HG03066 (cell line): ENCODE measurements around the gene DEPDC5.
"Not testable (repeated sequence)": the region's sequence is repeated elsewhere in the genome, so short reads cannot be mapped to it uniquely, and the experiment has no call there.

Experiments
- ATAC-seq: cut with Tn5 transposase; IDR thresholded peaks from one replicate; pipeline ENCODE4 v1.9.1; 2021; ENCODE audit warnings: low read depth; ENCODE audit not compliant: unreplicated experiment

The DEPDC5 gene

DNA sequence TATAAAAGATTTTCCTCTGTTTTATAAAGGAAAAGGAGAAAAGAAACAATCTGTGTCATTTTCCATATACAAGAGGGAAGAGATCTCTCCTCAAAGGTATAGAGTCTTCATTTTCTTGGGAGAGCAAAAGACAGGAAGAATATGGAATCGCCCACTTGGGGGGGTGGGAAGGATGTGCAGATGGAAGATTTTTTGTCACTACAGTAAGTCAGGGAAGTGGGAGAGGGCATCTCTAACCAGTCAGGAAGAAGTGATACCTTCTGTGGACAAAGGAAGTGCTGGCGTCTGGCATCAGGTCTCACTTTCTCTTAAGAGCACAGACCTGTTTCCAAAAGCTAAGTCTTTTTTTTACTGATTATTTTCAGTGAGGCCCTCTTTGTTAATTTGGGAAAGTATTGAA, 5.3 kb upstream of the DEPDC5 start:
- no peak for ATAC-seq

DNA sequence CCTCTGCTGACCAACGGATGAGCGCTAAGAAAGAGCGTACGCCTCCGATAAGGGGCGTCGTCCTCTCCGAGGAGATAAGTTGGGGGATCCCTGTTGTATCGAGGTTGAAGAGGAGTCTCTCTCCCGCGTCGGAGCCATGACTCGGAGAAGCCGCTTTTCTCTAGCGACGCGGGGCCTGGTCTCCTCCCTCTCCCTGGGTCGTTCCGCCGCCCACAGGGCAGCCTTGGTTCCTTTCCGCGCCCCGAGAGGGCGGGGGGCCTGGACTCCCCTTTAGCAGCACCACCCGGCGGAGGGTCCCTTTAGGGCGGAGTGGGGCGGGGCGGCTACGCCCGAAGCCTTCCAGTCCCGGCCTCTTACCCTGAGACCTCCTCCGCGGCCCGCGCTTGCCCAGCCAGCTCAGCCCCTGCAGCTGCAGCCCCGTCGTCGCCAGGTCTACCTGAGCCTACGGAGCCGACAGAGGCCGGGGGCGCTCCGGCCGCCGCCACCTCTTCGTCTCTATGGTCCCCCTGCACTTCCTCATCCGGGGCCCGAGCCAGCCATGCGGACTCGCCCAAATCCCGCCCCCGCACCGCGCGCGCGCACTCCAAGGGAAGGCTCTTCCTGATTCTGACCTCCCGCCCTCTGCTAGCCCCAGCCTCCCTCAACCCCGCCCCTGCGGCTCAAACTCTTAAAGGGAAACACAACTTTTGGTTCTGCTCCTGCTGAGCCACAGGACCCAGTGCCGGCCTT, 4.0 kb upstream of the DEPDC5 start, which contains the start of gene PRR14L:
TSS of gene PRR14L (minus strand) at position 497 of the 729 bp plus-strand sequence. CDS start 11,272 bp downstream, outside the sequence.
- ATAC-seq, result peak; percentile 57

DNA sequence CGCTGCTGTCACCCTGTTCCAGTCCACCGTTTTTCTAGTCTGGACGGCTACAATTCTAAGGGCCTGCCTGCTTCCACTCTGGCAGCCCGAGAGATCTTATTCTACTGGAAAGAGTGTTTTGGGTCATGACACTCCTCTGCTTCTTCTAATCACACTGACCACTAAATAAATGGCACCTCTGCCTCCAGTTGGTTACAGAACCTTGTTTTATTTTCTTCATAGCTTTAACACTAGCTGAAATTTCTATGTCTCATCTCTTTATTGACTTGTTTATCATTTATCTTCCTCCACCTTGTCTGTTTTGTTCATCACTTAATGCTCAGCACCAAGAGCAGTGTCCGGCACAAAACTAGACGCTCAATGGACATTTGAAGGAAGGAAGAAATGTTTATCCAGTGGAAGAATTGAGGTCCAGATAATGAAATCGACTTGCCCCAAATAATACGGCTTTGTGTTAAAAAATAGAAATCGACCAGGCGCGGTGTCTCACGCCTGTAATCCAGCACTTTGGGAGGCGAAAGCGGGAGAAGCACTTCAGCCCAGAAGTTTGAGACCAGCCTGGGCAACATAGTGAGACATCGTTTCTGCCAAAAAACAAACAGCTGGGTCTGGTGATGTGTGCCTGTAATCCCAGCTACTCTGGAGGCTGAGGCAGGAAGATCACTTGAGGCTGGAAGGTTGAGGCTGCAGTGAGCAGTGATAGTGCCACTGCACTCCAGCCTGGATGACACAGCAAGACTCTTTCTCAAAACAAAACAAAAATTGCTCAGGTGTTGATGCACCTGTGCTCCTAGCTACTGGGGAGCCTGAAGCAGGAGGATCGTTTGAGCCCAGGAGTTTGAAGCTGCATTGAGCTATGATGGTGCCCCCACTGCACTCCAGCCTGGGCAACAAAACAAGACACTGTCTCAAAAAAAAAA, 3.2 kb upstream of the DEPDC5 start:
- no peak for ATAC-seq

DNA sequence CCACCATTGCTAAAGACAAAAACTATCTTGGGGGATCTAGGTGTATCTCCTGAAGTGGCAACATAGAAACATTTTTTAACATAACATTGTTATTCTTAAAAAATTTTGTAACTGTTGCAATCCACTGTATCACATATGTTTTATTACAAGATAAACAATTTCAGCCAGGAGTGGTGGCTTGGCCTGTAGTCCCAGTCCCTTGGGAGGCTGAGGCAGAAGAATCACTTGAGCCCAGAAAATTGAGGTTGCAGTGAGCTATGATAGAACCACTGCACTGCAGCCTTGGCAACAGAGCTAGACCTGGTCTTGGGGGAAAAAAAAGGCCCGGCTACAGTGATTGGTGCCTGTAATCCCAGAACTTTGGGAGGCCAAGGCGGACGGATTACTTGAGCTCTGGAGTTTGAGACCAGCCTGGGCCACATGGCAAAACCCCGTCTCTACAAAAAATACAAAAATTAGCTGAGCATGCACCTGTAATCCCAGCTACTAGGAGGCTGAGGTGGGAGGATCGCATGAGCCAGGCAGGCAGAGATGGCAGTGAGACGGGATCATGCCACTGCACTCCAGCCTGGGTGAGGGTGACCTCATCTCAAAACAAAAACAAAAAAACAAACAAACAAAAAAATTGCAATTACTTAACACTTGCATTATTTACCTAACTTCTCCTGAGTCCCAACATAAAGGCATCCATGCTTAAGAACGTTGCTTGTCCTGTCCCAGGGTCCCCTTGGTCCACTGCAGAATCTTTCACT, 1.5 kb upstream of the DEPDC5 start:
- no peak for ATAC-seq

DNA sequence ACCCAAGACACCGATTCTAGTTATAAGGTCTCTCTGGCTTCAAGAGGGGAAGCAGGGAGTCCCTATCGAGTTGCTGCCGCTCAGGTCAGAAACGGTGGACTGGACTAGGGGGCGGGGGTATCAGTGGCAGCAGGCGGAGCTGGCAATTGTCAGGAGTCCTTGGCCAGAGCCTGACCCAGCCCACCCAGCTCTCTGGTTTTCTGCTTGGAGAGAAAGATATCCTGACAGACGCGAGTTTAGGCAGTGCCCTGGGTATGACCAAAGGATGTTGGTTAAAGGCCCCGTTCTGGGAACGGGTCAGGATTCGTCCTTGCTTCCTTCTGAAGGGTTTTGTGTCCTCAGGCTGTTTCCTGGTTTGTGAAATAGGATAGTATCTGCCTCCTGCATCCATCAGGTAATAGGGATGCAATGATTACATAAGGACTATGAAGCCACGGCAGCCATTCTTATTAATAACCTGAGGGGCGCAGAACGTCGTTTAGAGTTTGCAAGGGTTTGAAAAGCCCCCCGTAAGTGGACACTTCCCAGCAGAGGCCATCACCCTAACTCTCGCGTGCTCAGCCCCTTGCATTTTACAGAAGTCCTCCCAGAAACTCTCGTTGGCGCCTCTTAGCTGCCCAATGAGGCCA, 700 bp upstream of the DEPDC5 start:
- ATAC-seq, result no peak

DNA sequence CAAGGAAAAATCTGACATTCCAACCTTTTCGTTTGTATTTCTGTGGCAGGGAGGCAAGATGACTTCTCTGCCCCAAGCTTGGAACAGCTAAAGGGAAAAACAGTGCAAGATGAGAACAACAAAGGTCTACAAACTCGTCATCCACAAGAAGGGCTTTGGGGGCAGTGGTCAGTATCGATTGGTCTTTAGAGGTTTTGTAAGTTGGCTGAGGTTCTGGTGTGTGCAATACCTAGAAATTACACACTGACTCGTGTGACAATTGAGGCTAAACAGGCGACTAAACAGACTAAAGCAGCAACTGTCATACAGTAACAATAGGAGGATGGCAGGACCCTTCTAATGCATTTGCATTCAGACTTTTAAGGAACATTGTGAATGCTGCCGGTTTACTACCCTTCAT, 994 bp downstream of the DEPDC5 start:
- no peak for ATAC-seq

DNA sequence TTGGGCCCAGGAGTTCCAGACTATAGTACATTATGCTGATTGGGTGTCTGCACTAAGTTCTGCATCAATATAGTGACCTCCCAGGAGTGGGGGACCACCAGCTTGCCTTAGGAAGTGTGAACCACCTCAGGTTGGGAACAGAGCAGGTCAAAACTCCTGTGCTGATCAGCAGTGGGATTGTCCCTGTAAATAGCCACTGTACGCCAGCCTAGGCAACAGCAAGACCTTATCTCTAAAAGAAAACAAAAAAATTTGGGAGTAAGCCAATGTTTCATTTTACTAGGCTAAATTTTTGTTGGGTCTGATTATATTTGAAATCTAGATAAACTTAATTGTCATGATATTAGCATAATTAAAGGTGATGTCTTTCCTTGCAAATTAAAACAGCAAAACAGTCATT, 3.4 kb downstream of the DEPDC5 start:
- no peak for ATAC-seq

DNA sequence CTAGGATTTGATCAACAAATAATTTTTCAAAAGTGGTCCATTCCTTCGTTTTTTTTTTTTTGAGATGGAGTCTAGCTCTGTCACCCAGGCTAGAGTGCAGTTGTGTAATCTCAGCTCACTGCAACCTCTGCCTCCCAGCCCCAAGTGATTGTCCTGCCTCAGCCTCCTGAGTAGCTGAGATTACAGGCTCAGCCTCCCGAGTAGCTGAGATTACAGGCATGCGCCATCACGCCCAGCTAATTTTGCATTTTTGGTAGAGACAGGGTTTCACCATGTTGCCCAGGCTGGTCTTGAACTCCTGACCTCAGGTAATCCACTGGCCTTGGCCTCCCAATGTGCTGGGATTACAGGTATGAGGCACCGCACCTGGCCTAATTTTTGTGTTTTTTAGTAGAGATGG, 5.0 kb downstream of the DEPDC5 start:
- not testable (repeated sequence) for ATAC-seq

DNA sequence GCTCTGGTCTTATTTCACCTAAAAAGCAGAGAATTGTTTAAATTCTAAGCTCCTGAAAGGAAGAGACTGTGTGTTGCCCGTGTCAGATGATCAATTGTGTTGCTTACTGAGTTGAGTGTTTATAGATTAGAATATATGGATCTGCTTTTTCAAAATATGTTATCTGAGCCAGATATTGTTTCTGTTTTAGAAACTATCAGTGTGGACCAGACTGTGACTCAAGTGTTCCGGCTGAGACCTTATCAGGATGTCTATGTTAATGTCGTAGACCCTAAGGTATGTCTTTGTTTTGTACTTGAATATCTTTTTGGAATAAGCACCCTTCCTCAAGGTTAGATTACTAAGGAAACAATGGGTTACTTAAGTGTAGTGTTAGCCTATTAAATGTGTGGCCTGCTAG, 11.0 kb downstream of the DEPDC5 start:
- ATAC-seq, result no peak

DNA sequence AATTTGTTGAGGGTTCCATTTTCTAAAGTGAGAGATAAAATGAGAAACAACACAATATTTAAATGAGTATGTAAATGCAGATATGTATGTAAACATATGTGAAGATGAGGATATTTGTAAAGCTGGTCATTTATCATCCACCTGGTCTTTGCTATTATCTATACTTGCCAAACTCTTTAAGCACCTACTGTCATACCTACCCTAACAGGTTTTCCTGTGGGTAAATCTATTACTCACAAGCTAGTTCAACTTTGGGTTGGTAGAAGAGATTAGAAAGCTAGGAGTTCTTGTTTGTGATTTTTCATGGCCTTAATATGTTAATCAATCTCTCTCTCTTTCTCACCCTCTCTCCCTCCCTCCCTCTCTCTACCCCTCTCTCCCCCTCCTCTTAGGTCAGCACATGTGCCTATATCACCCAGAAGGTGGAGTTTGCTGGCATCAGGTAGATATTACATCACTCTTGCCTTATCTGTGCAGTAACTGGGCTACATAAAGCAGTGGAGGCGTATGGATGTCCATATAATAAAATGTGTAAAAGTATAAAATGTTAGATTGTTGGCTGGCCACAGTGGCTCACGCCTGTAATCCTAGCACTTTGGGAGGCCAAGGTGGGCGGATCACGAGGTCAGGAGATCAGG, 14.7 kb downstream of the DEPDC5 start:
- no peak for ATAC-seq

DNA sequence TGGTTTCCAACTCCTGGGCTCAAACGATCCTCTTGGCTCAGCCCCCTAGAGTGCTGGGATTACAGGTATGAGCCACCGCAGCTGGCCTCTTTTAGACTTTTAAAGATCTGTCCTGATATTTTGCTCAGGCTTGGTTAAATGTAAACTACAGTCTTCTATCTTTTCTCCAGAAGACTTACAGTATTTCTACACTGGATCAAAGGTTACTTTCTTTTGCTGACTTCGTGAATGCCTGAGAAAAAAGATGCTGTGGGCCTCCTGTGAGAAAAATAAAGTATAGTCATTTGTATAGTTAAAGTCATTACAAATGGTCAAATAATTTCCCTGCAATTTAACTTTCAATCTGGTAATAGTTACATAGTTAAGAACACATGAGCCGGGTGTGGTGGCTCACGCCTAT, 19.6 kb downstream of the DEPDC5 start:
- no peak for ATAC-seq

DNA sequence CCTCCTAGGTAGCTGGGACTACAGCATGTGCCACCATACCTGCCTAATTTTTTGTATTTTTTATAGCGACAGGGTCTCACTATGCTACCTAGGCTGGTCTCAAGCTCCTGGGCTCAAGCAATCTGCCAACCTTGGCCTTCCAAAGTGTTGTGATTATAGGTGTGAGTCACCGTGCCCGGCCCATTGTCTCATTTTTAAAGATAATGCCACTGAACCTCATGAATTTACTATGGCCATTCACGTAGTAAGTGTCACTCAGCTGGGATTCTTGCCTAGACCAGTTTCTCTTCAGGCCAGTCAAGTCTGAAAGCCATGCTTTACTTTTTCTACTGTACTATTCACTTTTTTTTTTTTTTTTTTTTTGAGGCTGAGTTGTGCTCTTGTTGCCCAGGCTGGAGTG, 22.4 kb downstream of the DEPDC5 start:
- no peak for ATAC-seq

DNA sequence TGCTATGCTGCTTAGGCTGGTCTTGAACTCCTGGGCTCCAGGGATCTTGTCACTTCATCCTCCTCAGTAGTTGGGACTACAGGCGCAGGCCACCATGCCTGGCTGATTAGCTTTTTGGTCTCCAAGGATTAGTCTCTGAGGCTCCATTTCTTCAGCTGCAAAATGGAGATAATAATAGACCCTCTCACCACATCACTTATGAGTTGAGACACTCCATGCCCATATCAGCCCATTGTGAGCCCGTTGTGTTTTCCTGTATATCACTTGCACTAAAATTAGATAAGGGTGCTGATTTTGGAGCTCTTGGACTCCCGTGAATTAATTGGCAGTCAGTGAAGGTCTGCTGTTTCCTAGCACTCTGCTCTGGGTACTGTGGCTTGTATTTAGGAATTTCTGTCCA, 36.0 kb downstream of the DEPDC5 start:
- no peak for ATAC-seq

DNA sequence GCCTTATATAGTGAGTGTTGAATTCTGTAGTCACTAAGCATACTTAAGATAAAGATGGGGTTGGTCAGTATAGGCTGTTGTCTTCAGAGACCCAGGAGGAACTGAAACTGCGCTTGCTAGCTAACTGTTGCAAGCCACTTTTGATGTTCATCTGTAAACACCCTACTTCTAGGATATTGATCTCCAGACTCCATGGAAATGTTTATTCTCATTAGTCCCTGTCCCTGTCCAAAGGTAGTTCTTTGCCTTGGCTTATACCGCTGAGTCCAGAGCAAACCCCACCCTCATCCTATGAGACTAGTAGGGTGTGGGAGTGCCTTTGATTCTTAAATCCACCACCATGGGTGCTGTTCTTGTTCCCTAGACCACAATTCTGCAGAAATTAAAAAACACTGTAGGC, 36.4 kb downstream of the DEPDC5 start:
- ATAC-seq, result no peak

DNA sequence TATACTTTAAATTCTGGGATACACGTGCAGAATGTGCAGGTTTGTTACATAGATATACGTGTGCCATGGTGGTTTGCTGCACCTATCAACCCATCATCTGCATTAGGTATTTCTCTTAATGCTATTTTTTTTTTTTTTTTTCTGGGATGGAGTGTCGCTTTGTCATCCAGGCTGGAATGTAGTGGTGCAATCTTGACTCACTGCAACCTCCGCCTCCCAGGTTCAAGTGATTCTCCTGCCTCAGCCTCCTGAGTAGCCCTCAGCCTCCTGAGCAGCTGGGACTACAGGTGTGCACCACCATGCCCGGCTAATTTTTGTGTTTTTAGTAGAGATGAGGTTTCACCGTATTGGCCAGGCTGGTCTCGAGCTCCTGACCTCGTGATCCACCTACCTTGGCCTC, 45.5 kb downstream of the DEPDC5 start:
- not testable (repeated sequence) for ATAC-seq

DNA sequence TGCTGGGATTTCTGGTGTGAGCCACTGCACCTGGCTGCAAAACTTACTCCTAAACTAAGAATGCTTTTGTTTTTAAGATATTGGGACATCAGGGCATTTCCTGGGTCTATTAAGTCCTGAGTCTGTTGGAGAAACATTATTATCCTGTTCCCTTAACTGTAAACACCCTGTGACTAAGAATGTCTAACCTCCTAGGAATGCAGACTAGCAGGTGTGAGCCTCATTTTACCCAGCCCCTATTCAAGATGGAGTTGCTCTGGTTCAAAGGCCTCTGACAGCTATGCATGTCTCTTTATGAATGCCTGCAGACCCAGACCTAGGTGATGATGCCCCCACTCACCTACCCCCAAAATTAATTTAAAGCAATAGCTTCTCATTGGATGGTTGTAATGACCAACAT, 46.2 kb downstream of the DEPDC5 start:
- no peak for ATAC-seq

DNA sequence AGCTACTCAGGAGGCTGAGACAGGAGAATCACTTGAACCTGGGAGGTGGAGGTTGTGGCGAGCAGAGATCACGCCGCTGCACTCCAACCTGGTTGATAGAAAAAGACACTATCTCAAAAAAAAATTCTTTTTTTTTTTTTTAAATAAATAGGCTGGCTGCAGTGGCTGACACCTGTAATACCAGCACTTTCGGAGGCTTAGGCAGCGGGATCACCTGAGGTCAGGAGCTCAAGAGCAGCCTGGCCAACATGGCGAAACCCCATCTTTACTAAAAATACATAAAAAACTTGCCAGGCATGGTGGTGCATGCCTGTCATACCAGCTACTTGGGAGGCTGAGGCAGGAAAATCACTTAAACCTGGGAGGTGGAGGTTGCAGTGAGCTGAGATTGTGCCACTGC, 47.0 kb downstream of the DEPDC5 start:
- not testable (repeated sequence) for ATAC-seq

DNA sequence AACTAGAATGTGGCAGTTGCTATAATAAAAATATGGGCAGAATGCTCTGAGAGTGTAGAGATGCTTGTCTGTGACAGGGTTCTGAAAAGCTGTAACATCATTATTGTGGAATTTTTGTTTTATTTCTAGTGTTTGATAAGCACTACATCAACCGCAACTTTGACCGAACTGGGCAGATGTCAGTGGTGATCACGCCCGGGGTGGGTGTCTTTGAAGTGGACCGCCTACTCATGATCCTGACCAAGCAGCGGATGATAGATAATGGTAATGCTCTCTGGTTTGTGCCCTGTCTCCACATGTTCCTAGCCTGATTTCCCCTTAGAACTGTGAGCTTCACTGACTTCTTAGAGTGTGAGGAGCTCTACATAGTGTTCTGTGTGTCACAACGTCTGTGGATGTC, 48.8 kb downstream of the DEPDC5 start:
- no peak for ATAC-seq

DNA sequence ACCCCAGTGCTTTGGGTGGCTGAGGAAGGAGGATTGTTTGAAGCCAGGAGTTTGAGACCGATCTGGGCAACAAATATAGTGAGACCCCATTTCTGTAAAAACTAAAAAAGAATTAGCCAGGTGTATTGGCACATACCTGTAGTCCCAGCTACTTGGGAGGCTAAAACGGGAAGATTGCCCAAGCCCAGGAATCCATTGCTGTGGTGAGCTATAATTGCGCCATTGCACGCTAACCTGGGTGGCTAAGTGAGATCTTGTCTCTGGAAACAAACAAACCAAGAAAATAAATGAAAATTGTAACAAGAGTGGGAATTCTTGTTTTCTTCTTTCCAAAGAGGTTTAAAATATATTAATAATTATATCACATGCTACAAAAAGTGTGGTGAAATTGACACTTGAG, 52.9 kb downstream of the DEPDC5 start:
- ATAC-seq, result no peak

DNA sequence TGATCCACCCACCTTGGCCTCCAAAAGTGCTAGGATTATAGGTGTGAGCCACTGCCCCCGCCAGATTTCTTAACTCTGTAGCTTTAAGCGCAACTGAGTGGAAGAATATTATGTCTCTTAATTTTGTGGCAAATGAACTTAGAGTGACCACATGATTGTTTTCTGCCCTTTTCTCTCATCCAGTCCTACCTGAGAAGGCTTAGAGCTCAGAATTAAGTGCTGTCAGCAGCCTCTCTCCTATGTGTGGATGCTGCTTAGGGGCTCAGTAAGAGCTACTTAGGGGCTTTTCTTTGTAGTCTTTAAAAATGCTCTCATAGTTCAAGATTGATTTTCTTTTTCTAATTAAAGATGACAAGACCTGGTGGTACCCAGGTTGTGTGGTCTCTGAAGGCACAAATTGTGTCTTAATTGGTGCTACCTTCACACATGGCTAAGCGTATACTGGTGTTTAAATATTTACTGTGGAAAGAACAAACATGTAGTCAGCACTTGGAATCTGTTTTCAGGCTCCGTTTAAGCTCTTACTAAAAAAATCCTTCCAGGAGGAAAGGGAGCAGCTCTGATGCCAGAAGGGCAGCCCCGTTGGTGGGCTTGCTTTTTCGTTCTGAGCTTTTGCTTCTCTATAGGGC, 59.3 kb downstream of the DEPDC5 start:
- no peak for ATAC-seq
